SK-N-SH treated with all-trans-retinoic acid at 6 μM for 48 hours (cell line): ENCODE data around the gene RASA2.

Experiments used
- ATAC-seq: fragments of 200-7000 bp; cut with Tn5 transposase; 3 replicates; pipeline ENCODE4 v1.9.1; 2020; ENCODE audit warnings: mild to moderate bottlenecking, moderate library complexity
- ARNTL ChIP-seq: fragments of 450-650 bp; formaldehyde crosslinking; IDR thresholded peaks from 2 replicates; pipeline ENCODE4 v1.5.0; 2020; ENCODE audit warnings: low read depth, mild to moderate bottlenecking, moderate library complexity, borderline replicate concordance
- BACH2 ChIP-seq: fragments of 250-450 bp; sonication (Bioruptor Pico); IDR thresholded peaks from 2 replicates; pipeline ENCODE4 v1.9.0; 2021; ENCODE audit warnings: mild to moderate bottlenecking, borderline replicate concordance
- CSDC2 ChIP-seq: fragments of 250-450 bp; sonication (Bioruptor Pico); IDR thresholded peaks from 2 replicates; pipeline ENCODE4 v1.5.0; 2020; ENCODE audit warnings: mild to moderate bottlenecking, moderate library complexity
- ESRRG ChIP-seq: fragments of 250-450 bp; sonication (Bioruptor Pico); IDR thresholded peaks from 2 replicates; pipeline ENCODE4 v1.6.1; 2021; ENCODE audit warnings: mild to moderate bottlenecking
- GLIS3 ChIP-seq: fragments of 250-450 bp; sonication (Bioruptor Pico); IDR thresholded peaks from 2 replicates; pipeline ENCODE4 v1.5.0; 2020; ENCODE audit warnings: mild to moderate bottlenecking, moderate library complexity
- ISL1 ChIP-seq: fragments of 250-450 bp; sonication (Bioruptor Pico); IDR thresholded peaks from 2 replicates; pipeline ENCODE4 v2.1.2; 2022; ENCODE audit warnings: mild to moderate bottlenecking, moderate library complexity
- OSR1 ChIP-seq: fragments of 250-450 bp; sonication (Bioruptor Pico); IDR thresholded peaks from 2 replicates; pipeline ENCODE4 v1.8.0; 2022; ENCODE audit warnings: moderate library complexity, mild to moderate bottlenecking, inconsistent platforms
- PPARA ChIP-seq: fragments of 250-450 bp; sonication (Bioruptor Pico); IDR thresholded peaks from 2 replicates; pipeline ENCODE4 v1.5.0; 2020; ENCODE audit warnings: mild to moderate bottlenecking, borderline replicate concordance
- RARB ChIP-seq: fragments of 250-450 bp; sonication (Bioruptor Pico); IDR thresholded peaks from 2 replicates; pipeline ENCODE4 v1.8.0; 2021; ENCODE audit warnings: mild to moderate bottlenecking, moderate library complexity
- SNAI2 ChIP-seq: fragments of 250-450 bp; sonication (Bioruptor Pico); IDR thresholded peaks from 2 replicates; pipeline ENCODE4 v1.5.0; 2020; ENCODE audit warnings: mild to moderate bottlenecking, moderate library complexity
- TCF4 ChIP-seq: fragments of 250-450 bp; sonication (Bioruptor Pico); IDR thresholded peaks from 2 replicates; pipeline ENCODE4 v1.8.0; 2021; ENCODE audit warnings: mild to moderate bottlenecking, moderate library complexity, borderline replicate concordance
- TOX ChIP-seq: fragments of 250-450 bp; sonication (Bioruptor Pico); IDR thresholded peaks from 2 replicates; pipeline ENCODE4 v1.8.0; 2021; ENCODE audit warnings: mild to moderate bottlenecking, moderate library complexity, borderline replicate concordance
- ZC3H10 ChIP-seq: fragments of 250-450 bp; sonication (Bioruptor Pico); IDR thresholded peaks from 2 replicates; pipeline ENCODE4 v1.5.1; 2021; ENCODE audit warnings: mild to moderate bottlenecking, moderate library complexity
- ZFP3 ChIP-seq: fragments of 250-450 bp; sonication (Bioruptor Pico); IDR thresholded peaks from 2 replicates; pipeline ENCODE4 v1.5.0; 2020; ENCODE audit warnings: mild to moderate bottlenecking, moderate library complexity
- ZFP30 ChIP-seq: fragments of 450-650 bp; formaldehyde crosslinking; IDR thresholded peaks from 2 replicates; pipeline ENCODE4 v1.5.0; 2022; ENCODE audit warnings: mild to moderate bottlenecking, moderate library complexity
- ZNF565 ChIP-seq: fragments of 450-650 bp; formaldehyde crosslinking; conservative IDR thresholded peaks from 2 replicates; pipeline ENCODE4 v1.5.0; 2020; ENCODE audit warnings: low read depth, mild to moderate bottlenecking, moderate library complexity
- TF ChIP-seq, protein P1 (sequence below): fragments of 250-450 bp; sonication (Bioruptor Pico); IDR thresholded peaks from 2 replicates; pipeline ENCODE4 v1.5.1; 2021; ENCODE audit warnings: mild to moderate bottlenecking, moderate library complexity
- TF ChIP-seq, protein P2 (sequence below): fragments of 250-450 bp; sonication (Bioruptor Pico); IDR thresholded peaks from 2 replicates; pipeline ENCODE4 v1.8.0; 2020; ENCODE audit warnings: mild to moderate bottlenecking, moderate library complexity, borderline replicate concordance
- TF ChIP-seq, protein P3 (sequence below): fragments of 250-450 bp; sonication (Bioruptor Pico); IDR thresholded peaks from 2 replicates; pipeline ENCODE4 v1.8.0; 2021; ENCODE audit warnings: low read depth, mild to moderate bottlenecking, moderate library complexity, borderline replicate concordance
- TF ChIP-seq, protein P4 (sequence below): fragments of 250-450 bp; sonication (Bioruptor Pico); IDR thresholded peaks from 2 replicates; pipeline ENCODE4 v1.5.0; 2020; ENCODE audit warnings: mild to moderate bottlenecking, moderate library complexity

RASA2 gene

DNA sequence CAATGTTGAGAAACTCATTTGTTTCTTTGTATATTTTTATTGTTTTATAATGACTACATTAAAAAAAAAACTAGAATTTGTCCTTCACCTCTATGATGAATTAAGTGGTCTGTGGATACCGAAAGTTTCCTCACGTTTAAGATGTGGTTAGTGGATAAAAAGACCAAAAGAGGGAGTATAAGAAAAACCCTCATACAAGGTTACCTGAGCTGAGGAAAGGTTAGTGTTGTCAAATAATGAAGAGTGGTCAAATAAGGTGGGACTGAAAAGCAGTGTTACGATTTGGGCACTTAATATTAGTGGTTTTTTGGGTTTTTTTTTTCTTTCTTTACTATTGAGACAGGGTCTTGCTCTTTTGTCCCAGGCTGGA, 21.2 kb downstream of the RASA2 start:
- ATAC-seq = no peak

DNA sequence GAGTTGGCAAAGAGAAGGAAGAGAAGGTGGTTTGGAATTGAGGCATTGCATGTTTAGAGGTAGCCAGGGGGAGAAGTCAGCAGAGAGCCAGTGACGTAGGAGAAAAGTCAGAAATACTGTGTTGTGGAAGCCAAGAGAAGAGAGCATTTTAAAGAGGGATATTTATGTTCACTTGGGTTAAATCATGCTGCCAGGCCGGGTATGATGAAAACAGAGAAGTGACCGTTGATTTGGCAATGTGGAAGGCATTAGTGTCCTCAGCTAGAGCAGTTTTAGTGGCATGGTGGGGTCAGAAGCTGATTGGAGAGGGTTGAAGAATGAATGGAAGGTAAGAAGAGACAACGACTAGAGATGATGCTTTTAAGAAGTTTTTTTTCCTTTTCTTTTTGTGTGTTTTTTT, 24.5 kb downstream of the RASA2 start:
- no peak for TF ChIP-seq TOX
- no peak for TF ChIP-seq GLIS3
- TF ChIP-seq ARNTL (CRISPR knock-in tag) = no peak
- TF ChIP-seq TCF4 (CRISPR knock-in tag) = no peak
- no peak for TF ChIP-seq ZC3H10
- ATAC-seq = no peak

More for the DNA sequence above, 21.2 kb downstream of the RASA2 start:
- TF ChIP-seq ZFP3 (CRISPR knock-in tag) (no peak), RARB (CRISPR knock-in tag) (no peak), PPARA (no peak), BACH2 (no peak), OSR1 (CRISPR knock-in tag) (no peak), ISL1 (CRISPR knock-in tag) (no peak), ZFP30 (CRISPR knock-in tag) (no peak)
- TF ChIP-seq, protein P1, sequence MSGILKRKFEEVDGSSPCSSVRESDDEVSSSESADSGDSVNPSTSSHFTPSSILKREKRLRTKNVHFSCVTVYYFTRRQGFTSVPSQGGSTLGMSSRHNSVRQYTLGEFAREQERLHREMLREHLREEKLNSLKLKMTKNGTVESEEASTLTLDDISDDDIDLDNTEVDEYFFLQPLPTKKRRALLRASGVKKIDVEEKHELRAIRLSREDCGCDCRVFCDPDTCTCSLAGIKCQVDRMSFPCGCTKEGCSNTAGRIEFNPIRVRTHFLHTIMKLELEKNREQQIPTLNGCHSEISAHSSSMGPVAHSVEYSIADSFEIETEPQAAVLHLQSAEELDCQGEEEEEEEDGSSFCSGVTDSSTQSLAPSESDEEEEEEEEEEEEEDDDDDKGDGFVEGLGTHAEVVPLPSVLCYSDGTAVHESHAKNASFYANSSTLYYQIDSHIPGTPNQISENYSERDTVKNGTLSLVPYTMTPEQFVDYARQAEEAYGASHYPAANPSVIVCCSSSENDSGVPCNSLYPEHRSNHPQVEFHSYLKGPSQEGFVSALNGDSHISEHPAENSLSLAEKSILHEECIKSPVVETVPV (CRISPR knock-in tag) = no peak

DNA sequence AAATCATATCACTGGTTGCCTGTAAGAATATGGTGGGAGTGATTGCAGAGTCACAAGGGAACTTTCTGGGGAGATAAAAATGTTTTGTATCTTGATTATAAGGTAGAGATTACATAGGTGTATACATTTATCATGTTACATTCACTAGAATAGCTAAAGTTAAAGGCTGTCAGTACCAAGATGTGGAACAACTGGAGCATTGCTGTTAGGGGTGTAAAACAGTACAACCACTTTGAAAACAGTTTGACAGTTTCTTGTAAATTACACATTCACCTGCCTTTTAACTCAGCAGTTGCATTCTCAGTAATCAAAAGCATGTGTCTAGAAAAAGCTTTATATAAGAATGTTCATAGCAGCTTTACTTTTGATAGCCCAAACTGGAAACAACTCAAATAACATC, 27.6 kb downstream of the RASA2 start:
- ATAC-seq = no peak
- no peak for TF ChIP-seq GLIS3
- TF ChIP-seq SNAI2 (CRISPR knock-in tag) = no peak
- TF ChIP-seq CSDC2 = no peak
- TF ChIP-seq, protein P2, sequence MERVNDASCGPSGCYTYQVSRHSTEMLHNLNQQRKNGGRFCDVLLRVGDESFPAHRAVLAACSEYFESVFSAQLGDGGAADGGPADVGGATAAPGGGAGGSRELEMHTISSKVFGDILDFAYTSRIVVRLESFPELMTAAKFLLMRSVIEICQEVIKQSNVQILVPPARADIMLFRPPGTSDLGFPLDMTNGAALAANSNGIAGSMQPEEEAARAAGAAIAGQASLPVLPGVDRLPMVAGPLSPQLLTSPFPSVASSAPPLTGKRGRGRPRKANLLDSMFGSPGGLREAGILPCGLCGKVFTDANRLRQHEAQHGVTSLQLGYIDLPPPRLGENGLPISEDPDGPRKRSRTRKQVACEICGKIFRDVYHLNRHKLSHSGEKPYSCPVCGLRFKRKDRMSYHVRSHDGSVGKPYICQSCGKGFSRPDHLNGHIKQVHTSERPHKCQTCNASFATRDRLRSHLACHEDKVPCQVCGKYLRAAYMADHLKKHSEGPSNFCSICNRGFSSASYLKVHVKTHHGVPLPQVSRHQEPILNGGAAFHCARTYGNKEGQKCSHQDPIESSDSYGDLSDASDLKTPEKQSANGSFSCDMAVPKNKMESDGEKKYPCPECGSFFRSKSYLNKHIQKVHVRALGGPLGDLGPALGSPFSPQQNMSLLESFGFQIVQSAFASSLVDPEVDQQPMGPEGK = no peak
- TF ChIP-seq ZFP30 (CRISPR knock-in tag) = no peak
- no peak for TF ChIP-seq ISL1 (CRISPR knock-in tag)
- TF ChIP-seq BACH2 = no peak
- TF ChIP-seq TCF4 (CRISPR knock-in tag) = no peak
- TF ChIP-seq ESRRG = no peak
- TF ChIP-seq, protein P3, sequence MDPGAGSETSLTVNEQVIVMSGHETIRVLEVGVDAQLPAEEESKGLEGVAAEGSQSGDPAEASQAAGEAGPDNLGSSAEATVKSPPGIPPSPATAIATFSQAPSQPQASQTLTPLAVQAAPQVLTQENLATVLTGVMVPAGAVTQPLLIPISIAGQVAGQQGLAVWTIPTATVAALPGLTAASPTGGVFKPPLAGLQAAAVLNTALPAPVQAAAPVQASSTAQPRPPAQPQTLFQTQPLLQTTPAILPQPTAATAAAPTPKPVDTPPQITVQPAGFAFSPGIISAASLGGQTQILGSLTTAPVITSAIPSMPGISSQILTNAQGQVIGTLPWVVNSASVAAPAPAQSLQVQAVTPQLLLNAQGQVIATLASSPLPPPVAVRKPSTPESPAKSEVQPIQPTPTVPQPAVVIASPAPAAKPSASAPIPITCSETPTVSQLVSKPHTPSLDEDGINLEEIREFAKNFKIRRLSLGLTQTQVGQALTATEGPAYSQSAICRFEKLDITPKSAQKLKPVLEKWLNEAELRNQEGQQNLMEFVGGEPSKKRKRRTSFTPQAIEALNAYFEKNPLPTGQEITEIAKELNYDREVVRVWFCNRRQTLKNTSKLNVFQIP (CRISPR knock-in tag) = no peak
- TF ChIP-seq ZNF565 (CRISPR knock-in tag) = no peak
- TF ChIP-seq PPARA = no peak
- TF ChIP-seq, protein P4, sequence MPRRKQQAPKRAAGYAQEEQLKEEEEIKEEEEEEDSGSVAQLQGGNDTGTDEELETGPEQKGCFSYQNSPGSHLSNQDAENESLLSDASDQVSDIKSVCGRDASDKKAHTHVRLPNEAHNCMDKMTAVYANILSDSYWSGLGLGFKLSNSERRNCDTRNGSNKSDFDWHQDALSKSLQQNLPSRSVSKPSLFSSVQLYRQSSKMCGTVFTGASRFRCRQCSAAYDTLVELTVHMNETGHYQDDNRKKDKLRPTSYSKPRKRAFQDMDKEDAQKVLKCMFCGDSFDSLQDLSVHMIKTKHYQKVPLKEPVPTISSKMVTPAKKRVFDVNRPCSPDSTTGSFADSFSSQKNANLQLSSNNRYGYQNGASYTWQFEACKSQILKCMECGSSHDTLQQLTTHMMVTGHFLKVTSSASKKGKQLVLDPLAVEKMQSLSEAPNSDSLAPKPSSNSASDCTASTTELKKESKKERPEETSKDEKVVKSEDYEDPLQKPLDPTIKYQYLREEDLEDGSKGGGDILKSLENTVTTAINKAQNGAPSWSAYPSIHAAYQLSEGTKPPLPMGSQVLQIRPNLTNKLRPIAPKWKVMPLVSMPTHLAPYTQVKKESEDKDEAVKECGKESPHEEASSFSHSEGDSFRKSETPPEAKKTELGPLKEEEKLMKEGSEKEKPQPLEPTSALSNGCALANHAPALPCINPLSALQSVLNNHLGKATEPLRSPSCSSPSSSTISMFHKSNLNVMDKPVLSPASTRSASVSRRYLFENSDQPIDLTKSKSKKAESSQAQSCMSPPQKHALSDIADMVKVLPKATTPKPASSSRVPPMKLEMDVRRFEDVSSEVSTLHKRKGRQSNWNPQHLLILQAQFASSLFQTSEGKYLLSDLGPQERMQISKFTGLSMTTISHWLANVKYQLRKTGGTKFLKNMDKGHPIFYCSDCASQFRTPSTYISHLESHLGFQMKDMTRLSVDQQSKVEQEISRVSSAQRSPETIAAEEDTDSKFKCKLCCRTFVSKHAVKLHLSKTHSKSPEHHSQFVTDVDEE = no peak
- TF ChIP-seq, protein P1 (CRISPR knock-in tag) = no peak
- no peak for TF ChIP-seq OSR1 (CRISPR knock-in tag)
- TF ChIP-seq RARB (CRISPR knock-in tag) = no peak

DNA sequence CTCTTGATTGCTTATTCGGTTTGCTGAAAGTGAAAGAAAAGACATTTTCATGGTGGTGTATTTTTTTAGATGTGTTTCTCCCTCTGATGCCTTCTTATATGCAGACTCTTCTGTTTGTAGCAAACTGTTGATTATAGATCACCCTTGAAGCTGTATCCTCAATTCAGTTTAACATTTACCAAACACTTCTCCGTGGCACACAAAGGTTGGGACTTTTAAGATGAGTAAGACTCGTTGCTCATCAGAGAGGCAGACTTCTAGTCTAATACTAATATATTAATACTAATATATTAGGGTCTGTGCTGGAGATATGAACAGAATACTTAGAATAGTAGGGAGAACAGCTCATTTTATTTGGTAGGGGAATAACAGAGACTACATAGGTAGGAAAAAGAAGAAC, 32.8 kb downstream of the RASA2 start:
- TF ChIP-seq, protein P2 = no peak
- TF ChIP-seq BACH2 (no peak), PPARA (no peak), ZFP30 (CRISPR knock-in tag) (no peak)
- ATAC-seq = no peak
